Measurements from ENCODE around the gene MYPN. TPM values are rescaled to one million over a fixed set of nuclear protein-coding genes. Genes with fewer than 3 reads are reported as not detected.
A peak's percentile ranks its signal among the peaks of the same experiment; 100 is the strongest.
"Not testable (repeated sequence)": the region's sequence is repeated elsewhere in the genome, so short reads cannot be mapped to it uniquely, and the experiment has no call there.

MYPN gene
- polyA plus RNA-seq, 4 donors: 0.04 to 0.10 (median 0.06) TPM; not detected in 1

- no peak for DNase-seq (ENCODE audit: low read depth in 4 of 4, low spot score in 2 of 4)
Measured at GRCh38 chr10:68133523-68133922, 24.2 kb downstream of the MYPN start.

GRCh38 chr10:68135362-68135761, 26.1 kb downstream of the MYPN start:
- no peak for DNase-seq (ENCODE audit: low read depth in 4 of 4, low spot score in 2 of 4)

GRCh38 chr10:68135922-68136792, 26.9 kb downstream of the MYPN start:
- DNase-seq (ENCODE audit: low read depth in 4 of 4, low spot score in 2 of 4): no peak

- DNase-seq (ENCODE audit: low read depth in 4 of 4, low spot score in 2 of 4): no peak
Measured at GRCh38 chr10:68137171-68137570, 27.9 kb downstream of the MYPN start.

- no peak for DNase-seq (ENCODE audit: low read depth in 4 of 4, low spot score in 2 of 4)
Measured at GRCh38 chr10:68138526-68138925, 29.2 kb downstream of the MYPN start.

GRCh38 chr10:68139448-68140272, 30.4 kb downstream of the MYPN start:
- DNase-seq (ENCODE audit: low read depth in 4 of 4, low spot score in 2 of 4): no peak

GRCh38 chr10:68142761-68143160, 33.5 kb downstream of the MYPN start:
- no peak for DNase-seq (ENCODE audit: low read depth in 4 of 4, low spot score in 2 of 4)

- DNase-seq (ENCODE audit: low read depth in 4 of 4, low spot score in 2 of 4): no peak
Measured at GRCh38 chr10:68144709-68145108, 35.4 kb downstream of the MYPN start.

GRCh38 chr10:68145705-68146104, 36.4 kb downstream of the MYPN start:
- no peak for DNase-seq (ENCODE audit: low read depth in 4 of 4, low spot score in 2 of 4)

- DNase-seq (ENCODE audit: low read depth in 4 of 4, low spot score in 2 of 4): no peak
Measured at GRCh38 chr10:68146133-68146532, 36.8 kb downstream of the MYPN start.

- DNase-seq (ENCODE audit: low read depth in 4 of 4, low spot score in 2 of 4): no peak
Measured at GRCh38 chr10:68151453-68151852, 42.2 kb downstream of the MYPN start.

- DNase-seq (ENCODE audit: low read depth in 4 of 4, low spot score in 2 of 4): peak in 1 of 4 donors; percentile 47
Measured at GRCh38 chr10:68153473-68154210, 44.4 kb downstream of the MYPN start.

- DNase-seq (ENCODE audit: low read depth in 4 of 4, low spot score in 2 of 4): peak in 1 of 4 donors; percentile 48
Measured at GRCh38 chr10:68154211-68154497, 44.9 kb downstream of the MYPN start.

GRCh38 chr10:68155615-68156210, 46.4 kb downstream of the MYPN start:
- DNase-seq (ENCODE audit: low read depth in 4 of 4, low spot score in 2 of 4): no peak

- DNase-seq (ENCODE audit: low read depth in 4 of 4, low spot score in 2 of 4): peak in 1 of 4 donors; percentile 68
Measured at GRCh38 chr10:68156373-68157185, 47.3 kb downstream of the MYPN start.

GRCh38 chr10:68157522-68157921, 48.2 kb downstream of the MYPN start:
- not testable (repeated sequence) for DNase-seq (ENCODE audit: low read depth in 4 of 4, low spot score in 2 of 4)

- DNase-seq (ENCODE audit: low read depth in 4 of 4, low spot score in 2 of 4): no peak
Measured at GRCh38 chr10:68158031-68158430, 48.7 kb downstream of the MYPN start.

- DNase-seq (ENCODE audit: low read depth in 4 of 4, low spot score in 2 of 4): no peak
Measured at GRCh38 chr10:68163735-68164134, 54.4 kb downstream of the MYPN start.

GRCh38 chr10:68165643-68166042, 56.4 kb downstream of the MYPN start:
- no peak for DNase-seq (ENCODE audit: low read depth in 4 of 4, low spot score in 2 of 4)

Measured in left renal cortex interstitium (tissue), 4 donors.